ENCODE measurements around the gene CHRNB2.

DNA sequence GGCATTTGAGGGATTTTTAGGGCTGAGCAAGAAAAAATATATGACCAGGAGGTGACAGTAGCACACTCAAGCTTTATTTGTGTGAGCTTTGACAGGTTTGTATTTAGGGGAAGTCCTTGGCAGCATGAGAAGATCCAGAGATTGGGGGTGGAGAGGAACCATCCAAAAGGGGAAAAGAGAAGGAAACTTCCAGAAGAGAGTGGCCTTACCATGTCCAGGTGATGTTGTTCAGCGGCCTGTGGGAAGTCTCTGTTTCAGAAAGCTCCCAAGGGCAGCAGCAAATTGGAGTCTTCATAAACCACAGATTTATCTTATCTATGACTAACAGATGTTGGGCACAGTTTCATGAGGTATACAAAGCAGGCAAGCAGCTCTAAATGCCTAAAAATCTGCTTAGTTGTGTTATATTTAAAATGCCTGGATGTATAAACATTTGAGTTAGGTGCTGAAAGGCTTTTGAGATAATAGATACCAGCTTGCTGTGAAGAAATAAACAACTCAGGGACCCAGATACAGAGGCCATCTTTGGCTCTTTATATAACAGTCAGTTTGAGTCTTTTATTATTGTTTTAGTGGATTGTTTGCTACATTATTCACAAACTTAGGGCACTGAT lies 61.6 kb downstream of the CHRNB2 start:
- TF ChIP-seq, protein P1, sequence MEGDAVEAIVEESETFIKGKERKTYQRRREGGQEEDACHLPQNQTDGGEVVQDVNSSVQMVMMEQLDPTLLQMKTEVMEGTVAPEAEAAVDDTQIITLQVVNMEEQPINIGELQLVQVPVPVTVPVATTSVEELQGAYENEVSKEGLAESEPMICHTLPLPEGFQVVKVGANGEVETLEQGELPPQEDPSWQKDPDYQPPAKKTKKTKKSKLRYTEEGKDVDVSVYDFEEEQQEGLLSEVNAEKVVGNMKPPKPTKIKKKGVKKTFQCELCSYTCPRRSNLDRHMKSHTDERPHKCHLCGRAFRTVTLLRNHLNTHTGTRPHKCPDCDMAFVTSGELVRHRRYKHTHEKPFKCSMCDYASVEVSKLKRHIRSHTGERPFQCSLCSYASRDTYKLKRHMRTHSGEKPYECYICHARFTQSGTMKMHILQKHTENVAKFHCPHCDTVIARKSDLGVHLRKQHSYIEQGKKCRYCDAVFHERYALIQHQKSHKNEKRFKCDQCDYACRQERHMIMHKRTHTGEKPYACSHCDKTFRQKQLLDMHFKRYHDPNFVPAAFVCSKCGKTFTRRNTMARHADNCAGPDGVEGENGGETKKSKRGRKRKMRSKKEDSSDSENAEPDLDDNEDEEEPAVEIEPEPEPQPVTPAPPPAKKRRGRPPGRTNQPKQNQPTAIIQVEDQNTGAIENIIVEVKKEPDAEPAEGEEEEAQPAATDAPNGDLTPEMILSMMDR (IDR thresholded peaks at IDR 0.05 in 8 of 11, conservative IDR thresholded peaks at IDR 0.05 in 3 of 11), result no peak
- no peak for TF ChIP-seq POLR2A (IDR thresholded peaks at IDR 0.05)
- TF ChIP-seq POLR2AphosphoS5 (IDR thresholded peaks at IDR 0.05), result no peak

Measured in spleen (tissue), 7 donors.